Right kidney (tissue), 1 donor: Measurements from ENCODE around the gene PKD1.
"Not testable (repeated sequence)": the region's sequence is repeated elsewhere in the genome, so short reads cannot be mapped to it uniquely, and the experiment has no call there.

Source experiments
- DNase-seq: peaks from one replicate; pipeline ENCODE4 v3.0.0-alpha.2; 2016

The PKD1 gene

GRCh38 chr16:2151188-2152091, 15.7 kb upstream of the PKD1 start:
- no peak for DNase-seq

GRCh38 chr16:2150418-2151187, 14.9 kb upstream of the PKD1 start:
- DNase-seq, result no peak

GRCh38 chr16:2149630-2150417, 14.1 kb upstream of the PKD1 start:
- no peak for DNase-seq

- peak; percentile 59 for DNase-seq
Observed at GRCh38 chr16:2148714-2149629, 13.3 kb upstream of the PKD1 start.

GRCh38 chr16:2147981-2148671, 12.4 kb upstream of the PKD1 start, which contains the start of gene RAB26:
Gene RAB26 (plus strand): TSS chr16:2148625. CDS start chr16:2148784, 159 bp downstream.
- peak; percentile 77 for DNase-seq

GRCh38 chr16:2147378-2147777, 11.7 kb upstream of the PKD1 start:
- no peak for DNase-seq

GRCh38 chr16:2145843-2146242, 10.1 kb upstream of the PKD1 start:
- no peak for DNase-seq

GRCh38 chr16:2143878-2144485, 8.3 kb upstream of the PKD1 start:
- no peak for DNase-seq

GRCh38 chr16:2142942-2143877, 7.5 kb upstream of the PKD1 start:
- no peak for DNase-seq

GRCh38 chr16:2135071-2135470, 627 bp downstream of the PKD1 start:
- not testable (repeated sequence) for DNase-seq

- DNase-seq, result not testable (repeated sequence)
Observed at GRCh38 chr16:2133797-2134196, 1.9 kb downstream of the PKD1 start.

- not testable (repeated sequence) for DNase-seq
Observed at GRCh38 chr16:2129890-2130447, 5.7 kb downstream of the PKD1 start.

- DNase-seq, result not testable (repeated sequence)
Observed at GRCh38 chr16:2129251-2129650, 6.4 kb downstream of the PKD1 start.

- DNase-seq, result not testable (repeated sequence)
Observed at GRCh38 chr16:2127630-2128280, 7.9 kb downstream of the PKD1 start.

GRCh38 chr16:2126928-2127556, 8.7 kb downstream of the PKD1 start:
- not testable (repeated sequence) for DNase-seq

- DNase-seq, result not testable (repeated sequence)
Observed at GRCh38 chr16:2126161-2126743, 9.4 kb downstream of the PKD1 start.

- not testable (repeated sequence) for DNase-seq
Observed at GRCh38 chr16:2125609-2126008, 10.1 kb downstream of the PKD1 start.
